GM13977 (cell line): ENCODE measurements around the gene ST8SIA4.

Experiments
- DNase-seq: peaks from one replicate; pipeline ENCODE4 v3.0.0; 2012; ENCODE audit warnings: low spot score
- CTCF ChIP-seq: IDR thresholded peaks from 2 replicates; pipeline ENCODE4 v1.5.1; 2012; ENCODE audit warnings: mild to moderate bottlenecking, control low read depth; ENCODE audit not compliant: insufficient read depth; ENCODE audit errors: extremely low read depth, missing control alignments
- in situ Hi-C: fragments of 300-500 bp; cut with MboI; formaldehyde crosslinking; loops from one replicate; pipeline ENCODE4 v1.12.0; 2022; ENCODE audit warnings: low sequenced_read_pairs, low pct_unique_long_range_greater_than_20kb, mixed read lengths, inconsistent platforms; ENCODE audit not compliant: unreplicated experiment

ST8SIA4 gene

DNA sequence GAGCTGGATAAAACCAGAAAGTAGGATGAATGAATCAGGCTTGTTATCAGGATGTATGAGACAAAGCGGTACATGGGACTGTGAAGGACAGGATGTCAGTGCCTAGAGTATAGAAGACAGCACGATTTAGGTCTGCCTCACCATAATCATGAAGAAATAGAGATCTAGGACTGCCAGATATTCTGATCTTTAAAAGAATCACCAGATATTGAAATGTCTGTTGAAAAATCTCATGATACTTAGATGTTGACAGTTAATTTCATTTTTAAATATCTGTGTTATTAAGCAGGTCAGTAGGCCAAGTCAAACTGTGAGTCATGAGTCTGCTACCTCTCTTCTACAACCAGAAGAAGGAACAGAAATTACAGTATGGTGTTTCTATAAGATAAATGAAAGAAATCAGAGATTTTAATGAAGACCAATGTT, 65.0 kb downstream of the ST8SIA4 start:
- no peak for TF ChIP-seq CTCF
- no peak for DNase-seq
- in situ Hi-C loops, result no loop called here

- no peak for DNase-seq
- TF ChIP-seq CTCF, result no peak
- in situ Hi-C loops, result no loop called here
Observed at GRCh38 chr5:100834519-100834918, 68.6 kb downstream of the ST8SIA4 start.

DNA sequence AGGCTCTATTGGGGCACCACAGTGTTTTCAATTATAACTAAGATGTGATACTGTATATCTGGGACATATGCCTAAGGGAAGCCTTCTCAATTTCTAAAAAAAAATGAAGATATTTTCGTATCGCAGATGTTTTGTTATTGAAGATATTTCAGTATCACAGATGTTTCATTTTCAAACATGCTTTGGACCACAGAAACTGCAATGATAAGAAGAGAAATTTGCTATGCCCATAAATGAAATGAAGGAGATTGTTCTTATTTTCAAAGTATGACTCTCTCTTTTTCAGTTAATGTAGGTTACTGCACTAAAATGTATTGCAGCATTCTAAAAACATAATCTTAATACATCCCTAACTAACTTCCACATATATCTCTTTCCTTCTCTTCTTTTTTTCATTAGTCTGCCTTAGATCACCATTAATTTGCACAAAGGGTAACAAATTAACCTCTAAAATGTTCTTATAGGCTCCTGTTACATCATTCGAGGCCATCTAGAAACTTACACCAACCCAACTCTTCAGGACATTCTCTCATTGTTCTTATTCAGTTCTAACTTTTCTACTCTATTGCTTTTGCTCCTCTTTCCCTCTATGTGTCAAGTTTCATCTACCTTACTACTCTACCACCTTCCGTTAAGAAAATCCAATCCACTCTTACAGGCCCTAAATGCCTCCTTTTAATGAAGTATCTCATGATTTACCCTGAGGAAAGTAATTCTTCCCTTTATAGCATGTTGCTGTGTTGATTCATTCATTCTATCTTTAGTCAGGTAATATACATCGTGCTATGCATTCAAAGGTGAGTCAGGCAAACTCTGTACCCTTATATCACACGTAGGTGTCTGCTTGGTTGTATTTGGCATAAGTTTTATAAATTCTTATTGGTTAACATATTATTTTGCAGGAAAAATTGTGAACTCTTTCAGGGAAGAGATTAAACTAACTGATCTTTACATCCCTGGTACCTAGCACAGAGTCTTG, 70.5 kb downstream of the ST8SIA4 start:
- no peak for TF ChIP-seq CTCF
- DNase-seq, result no peak
- in situ Hi-C loops, result no loop called here

GRCh38 chr5:100828898-100829356, 74.2 kb downstream of the ST8SIA4 start:
- in situ Hi-C loops, result no loop called here
- no peak for DNase-seq
- no peak for TF ChIP-seq CTCF

DNA sequence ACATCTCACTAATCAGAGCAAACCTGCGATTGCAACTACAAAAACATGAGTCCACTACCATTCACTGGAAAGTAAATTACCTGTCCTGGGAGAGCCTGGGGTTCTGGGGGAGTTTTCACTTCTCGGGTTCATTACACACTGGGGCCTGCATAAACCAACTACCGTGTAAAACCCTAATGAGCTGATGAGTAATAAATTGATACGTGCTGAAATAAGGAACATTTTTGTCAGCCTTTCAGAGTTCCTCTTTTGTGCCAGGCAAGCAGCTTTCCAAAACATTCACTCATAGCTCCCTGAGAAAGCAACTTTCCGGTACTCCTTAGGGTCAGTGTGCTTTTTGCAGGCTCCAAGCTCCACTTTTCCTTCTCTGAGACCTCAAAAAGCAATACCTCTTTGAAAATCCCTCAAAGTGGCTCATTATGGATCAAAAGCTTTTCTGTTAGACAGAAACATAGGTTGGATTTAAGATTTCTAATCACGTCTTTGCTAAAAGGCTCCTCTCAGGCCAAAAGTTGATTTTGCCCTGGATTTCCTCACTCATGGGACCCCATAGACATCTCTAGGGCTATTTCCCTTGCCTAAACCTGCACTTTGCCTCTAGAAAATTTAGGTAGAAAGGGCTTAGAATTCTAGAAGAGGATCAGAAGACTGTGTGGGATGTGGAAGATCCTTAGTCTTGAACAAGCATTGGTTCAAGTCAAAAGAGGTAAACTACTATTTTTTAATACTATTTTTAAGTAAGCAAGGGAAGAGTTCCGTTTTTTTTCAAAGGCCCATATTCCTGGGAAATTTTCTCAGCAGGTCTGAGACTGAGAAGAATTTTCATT, 74.8 kb downstream of the ST8SIA4 start:
- DNase-seq, result peak; percentile 26
- in situ Hi-C loops, result no loop called here
- TF ChIP-seq CTCF, result no peak

- TF ChIP-seq CTCF, result no peak
- in situ Hi-C loops, result no loop called here
- DNase-seq, result no peak
Observed at GRCh38 chr5:100827481-100827889, 75.6 kb downstream of the ST8SIA4 start.
